NCI-H345 (cell line): ENCODE measurements around the gene SLC5A9.
"Not testable (repeated sequence)": the region's sequence is repeated elsewhere in the genome, so short reads cannot be mapped to it uniquely, and the experiment has no call there.

ENCODE experiments used
- DNase-seq: peaks from one replicate; lab custom pipeline; 2025; lab: John Stamatoyannopoulos, UW

SLC5A9 gene

GRCh38 chr1:48242141-48242736 is 19.7 kb downstream of the SLC5A9 start:
- no peak for DNase-seq

- DNase-seq: no peak
Measured at GRCh38 chr1:48245106-48245505, 22.6 kb downstream of the SLC5A9 start.

- DNase-seq: peak; percentile 13
Measured at GRCh38 chr1:48246727-48247126, 24.2 kb downstream of the SLC5A9 start.

DNA sequence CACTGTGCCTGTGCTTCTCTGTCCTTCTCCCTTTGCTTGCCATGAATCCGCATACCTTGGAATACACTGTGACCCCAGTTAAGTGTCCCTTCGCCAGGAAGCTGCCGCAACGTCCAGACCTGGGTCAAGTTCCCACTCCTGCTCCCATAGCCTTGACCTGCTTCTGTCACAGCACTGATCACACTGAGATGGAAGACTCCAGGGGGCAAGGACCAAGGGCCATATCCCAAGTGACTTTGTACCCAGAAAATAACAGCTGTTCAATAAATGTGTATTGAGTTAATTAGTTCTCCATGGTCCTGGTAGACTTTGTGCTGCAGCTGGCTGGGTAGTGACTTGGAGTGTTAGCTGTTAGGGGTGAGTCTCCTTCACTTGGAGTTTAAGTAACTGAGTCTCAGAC is 25.8 kb downstream of the SLC5A9 start:
- DNase-seq: no peak

DNA sequence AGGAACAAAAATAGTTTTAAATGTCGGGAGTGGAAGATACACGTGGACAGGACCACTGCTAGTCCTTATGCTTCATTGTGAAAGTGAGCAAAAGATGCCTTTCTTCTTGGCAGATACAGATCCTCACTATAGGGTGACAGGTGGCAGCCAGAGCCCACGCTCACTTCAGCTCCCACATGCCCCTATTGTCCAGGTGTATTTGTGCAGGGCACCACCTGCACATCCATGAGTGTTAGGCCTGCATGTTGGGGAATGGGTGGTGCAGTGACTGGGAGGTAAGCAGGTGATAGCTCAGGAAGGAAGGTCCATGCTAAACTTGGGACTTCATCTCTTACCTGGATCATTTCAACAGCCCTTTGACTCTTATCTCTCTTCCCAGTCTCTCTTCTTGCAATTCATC is 27.4 kb downstream of the SLC5A9 start:
- DNase-seq: no peak

DNA sequence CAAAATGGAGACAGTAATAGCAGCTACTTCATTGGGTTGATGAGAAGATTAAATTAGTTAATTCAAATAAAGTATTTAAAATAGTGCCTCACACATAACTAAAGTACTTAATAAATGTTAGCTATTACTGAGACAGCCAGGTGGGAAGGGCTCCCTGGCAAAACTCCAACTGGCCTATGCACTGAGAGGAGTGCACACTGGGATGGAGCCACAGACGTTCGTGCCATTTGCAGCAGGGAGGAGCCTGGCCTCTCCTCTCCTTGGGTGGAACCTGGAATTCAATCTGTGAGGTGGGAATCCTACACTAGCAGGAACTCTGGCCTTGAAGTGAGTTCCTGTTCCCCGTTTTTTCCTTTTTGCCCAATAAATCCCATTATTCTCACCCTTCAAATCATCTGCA is 28.1 kb downstream of the SLC5A9 start:
- DNase-seq: peak; percentile 7

DNA sequence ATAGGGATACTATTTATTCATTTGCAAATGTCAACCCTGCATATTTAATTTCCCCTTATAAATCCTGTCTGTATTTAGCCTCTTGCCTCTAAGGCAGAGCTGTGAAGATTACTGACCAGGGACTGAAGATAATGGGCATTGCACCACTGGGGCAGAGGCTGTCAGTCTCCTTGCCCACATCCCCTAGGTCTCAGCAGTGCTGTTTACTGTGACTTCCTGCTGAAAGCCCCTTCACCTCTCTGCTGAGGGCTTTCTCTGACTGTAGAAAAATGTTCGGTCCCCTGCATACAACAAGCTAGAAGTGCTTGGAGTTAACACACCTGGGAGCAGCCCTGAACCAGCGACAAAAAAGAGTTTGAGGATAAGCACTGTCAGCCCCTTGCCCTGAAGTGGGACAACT is 28.8 kb downstream of the SLC5A9 start:
- no peak for DNase-seq

- DNase-seq: no peak
Measured at GRCh38 chr1:48251821-48252220, 29.3 kb downstream of the SLC5A9 start.

GRCh38 chr1:48254254-48254653 is 31.7 kb downstream of the SLC5A9 start:
- DNase-seq: no peak

- no peak for DNase-seq
Measured at GRCh38 chr1:48258106-48258505, 35.6 kb downstream of the SLC5A9 start.

GRCh38 chr1:48261881-48262400 is 39.4 kb downstream of the SLC5A9 start:
- no peak for DNase-seq

DNA sequence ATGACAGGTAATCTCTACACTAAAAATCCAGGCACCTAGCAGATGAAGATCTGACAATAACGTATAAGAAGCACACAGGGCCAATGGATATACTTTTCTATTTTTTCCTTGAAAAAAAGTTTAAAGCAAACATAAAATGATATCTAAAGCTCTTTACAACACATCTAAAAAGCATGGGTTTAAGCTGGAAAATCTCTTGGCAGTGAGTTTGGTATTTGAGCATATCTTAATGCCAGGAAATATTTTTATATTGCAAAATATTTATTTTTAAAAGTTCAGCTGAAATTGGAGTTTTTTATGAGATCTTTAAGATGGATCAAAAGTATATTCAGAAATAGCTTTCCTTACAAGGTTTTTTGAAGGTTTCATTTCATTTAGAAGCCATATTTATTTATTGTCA is 40.5 kb downstream of the SLC5A9 start:
- no peak for DNase-seq

GRCh38 chr1:48266576-48266975 is 44.1 kb downstream of the SLC5A9 start:
- DNase-seq: no peak

DNA sequence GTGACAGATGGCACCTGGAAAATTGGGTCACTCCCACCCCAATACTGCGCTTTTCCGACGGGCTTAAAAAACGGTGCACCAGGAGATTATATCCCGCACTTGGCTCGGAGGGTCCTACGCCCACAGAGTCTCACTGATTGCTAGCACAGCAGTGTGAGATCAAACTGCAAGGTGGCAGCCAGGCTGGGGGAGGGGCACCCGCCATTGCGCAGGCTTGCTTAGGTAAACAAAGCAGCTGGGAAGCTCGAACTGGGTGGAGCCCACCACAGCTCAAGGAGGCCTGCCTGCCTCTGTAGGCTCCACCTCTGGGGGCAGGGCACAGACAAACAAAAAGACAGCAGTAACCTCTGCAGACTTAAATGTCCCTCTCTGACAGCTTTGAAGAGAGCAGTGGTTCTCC is 54.9 kb downstream of the SLC5A9 start:
- not testable (repeated sequence) for DNase-seq

DNA sequence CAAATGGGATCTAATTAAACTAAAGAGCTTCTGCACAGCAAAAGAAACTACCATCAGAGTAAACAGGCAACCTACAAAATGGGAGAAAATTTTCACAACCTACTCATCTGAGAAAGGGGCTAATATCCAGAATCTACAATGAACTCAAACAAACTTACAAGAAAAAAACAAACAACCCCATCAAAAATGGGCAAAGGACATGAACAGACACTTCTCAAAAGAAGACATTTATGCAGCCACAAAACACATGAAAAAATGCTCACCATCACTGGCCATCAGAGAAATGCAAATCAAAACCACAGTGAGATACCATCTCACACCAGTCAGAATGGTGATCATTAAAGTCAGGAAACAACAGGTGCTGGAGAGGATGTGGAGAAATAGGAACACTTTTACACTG is 59.8 kb downstream of the SLC5A9 start:
- not testable (repeated sequence) for DNase-seq

GRCh38 chr1:48284696-48285420 is 62.3 kb downstream of the SLC5A9 start:
- not testable (repeated sequence) for DNase-seq

GRCh38 chr1:48285525-48285924 is 63.0 kb downstream of the SLC5A9 start:
- DNase-seq: no peak

GRCh38 chr1:48291421-48291820 is 68.9 kb downstream of the SLC5A9 start:
- DNase-seq: no peak

DNA sequence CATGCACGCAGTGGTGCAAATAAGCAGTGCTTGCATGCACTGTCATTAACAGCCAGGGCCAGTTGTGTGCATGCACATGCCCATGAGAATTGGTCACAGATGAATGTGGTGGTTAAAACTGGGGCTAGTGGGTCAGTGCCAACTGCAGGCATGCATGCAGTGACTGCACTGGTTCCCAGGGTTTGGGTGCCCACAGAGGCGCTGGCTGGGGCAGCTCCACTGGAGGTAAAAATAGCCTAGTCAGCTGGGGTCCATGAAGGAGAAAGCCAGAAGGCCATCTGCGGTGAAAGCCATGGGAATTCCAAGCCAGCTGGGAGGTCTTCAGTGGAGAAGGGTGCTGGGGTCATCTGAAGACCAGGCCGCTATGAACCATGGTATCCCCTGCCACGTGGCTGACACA is 70.2 kb downstream of the SLC5A9 start:
- no peak for DNase-seq

- DNase-seq: not testable (repeated sequence)
Measured at GRCh38 chr1:48294094-48294493, 71.6 kb downstream of the SLC5A9 start.

DNA sequence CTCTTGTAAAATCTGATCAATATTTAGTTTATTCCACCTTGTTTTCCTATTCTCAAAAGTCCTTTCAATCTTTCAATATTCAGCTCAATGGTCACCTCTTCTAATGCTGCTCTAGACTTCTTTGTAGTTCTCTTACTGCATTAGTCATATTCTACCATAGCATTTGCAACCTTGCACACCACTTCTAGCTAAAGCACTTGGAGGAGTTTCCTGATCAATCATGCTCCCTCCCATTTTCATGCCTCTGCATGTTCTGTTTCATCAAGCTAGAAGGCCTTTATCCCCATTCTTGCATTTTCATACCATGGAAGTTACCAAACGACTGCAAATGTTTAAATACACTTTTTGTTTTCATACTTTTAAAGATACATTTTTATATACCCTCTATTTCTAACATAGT is 72.1 kb downstream of the SLC5A9 start:
- no peak for DNase-seq
